NB4 (cell line): Measurements from ENCODE around the gene CUX1.

Experiments
- DNase-seq: peaks from one replicate; pipeline ENCODE4 v3.0.0; 2010; ENCODE audit warnings: low read depth
- H3K4me3 ChIP-seq: one replicate; pipeline ENCODE4 v1.5.1; 2011; ENCODE audit warnings: mild to moderate bottlenecking, low read depth, low read length, moderate library complexity
- CTCF ChIP-seq: IDR thresholded peaks from one replicate; pipeline ENCODE4 v1.5.1; 2012; ENCODE audit warnings: low read depth, low read length
- MAX ChIP-seq: IDR thresholded peaks from 2 replicates; pipeline ENCODE4 v1.6.1; 2011; ENCODE audit warnings: low read depth, low read length
- MYC ChIP-seq: IDR thresholded peaks from 2 replicates; pipeline ENCODE4 v1.6.1; 2011; ENCODE audit warnings: low read depth, low read length
- POLR2A ChIP-seq: IDR thresholded peaks from 2 replicates; pipeline ENCODE4 v1.6.1; 2011; ENCODE audit warnings: mild to moderate bottlenecking; ENCODE audit not compliant: insufficient read length; ENCODE audit errors: extremely low read depth

CUX1 gene

GRCh38 chr7:102184303-102184702, 366.9 kb downstream of the CUX1 start:
- DNase-seq = no peak
- TF ChIP-seq CTCF (no peak), POLR2A (no peak), MAX (no peak), MYC (no peak)
- no peak overlapping the region for H3K4me3 ChIP-seq

- H3K4me3 ChIP-seq = no peak overlapping the region
- DNase-seq = no peak
- TF ChIP-seq POLR2A (no peak), MYC (no peak), MAX (no peak), CTCF (no peak)
Observed at GRCh38 chr7:102185796-102186195, 368.4 kb downstream of the CUX1 start.

GRCh38 chr7:102186306-102186705, 368.9 kb downstream of the CUX1 start:
- TF ChIP-seq CTCF = no peak
- no peak for TF ChIP-seq MYC
- no peak for TF ChIP-seq POLR2A
- no peak for TF ChIP-seq MAX
- no peak overlapping the region for H3K4me3 ChIP-seq
- no peak for DNase-seq

- TF ChIP-seq POLR2A = no peak
- TF ChIP-seq MAX = no peak
- no peak for TF ChIP-seq MYC
- TF ChIP-seq CTCF = no peak
Observed at GRCh38 chr7:102188746-102189145, 371.3 kb downstream of the CUX1 start.

GRCh38 chr7:102189756-102190155, 372.3 kb downstream of the CUX1 start:
- no peak overlapping the region for H3K4me3 ChIP-seq
- no peak for DNase-seq
- TF ChIP-seq CTCF (no peak), POLR2A (no peak), MAX (no peak), MYC (no peak)

More at GRCh38 chr7:102188746-102189145, 371.3 kb downstream of the CUX1 start:
- no peak overlapping the region for H3K4me3 ChIP-seq
- DNase-seq = no peak

GRCh38 chr7:102190776-102191350, 373.4 kb downstream of the CUX1 start:
- DNase-seq = no peak
- no peak overlapping the region for H3K4me3 ChIP-seq
- TF ChIP-seq POLR2A = no peak
- TF ChIP-seq MAX = no peak
- TF ChIP-seq CTCF = no peak
- no peak for TF ChIP-seq MYC
